Measurements from ENCODE around the gene PRR9. TPM values are rescaled to one million over a fixed set of nuclear protein-coding genes. Genes with fewer than 3 reads are reported as not detected.

Gene PRR9
- total and polyA plus RNA-seq, 2 experiments from 2014 or later: not detected

GRCh38 chr1:153265457-153265856 lies 48.1 kb downstream of the PRR9 start:
- no peak for DNase-seq (ENCODE audit: low spot score)
- Mint-ChIP-seq H3K27me3 (ENCODE audit: insufficient read depth, low read depth, poor library complexity) (peaks cover 25% of the 10 kb centered on the region), H3K27ac (no peak overlapping the region), H3K9me3 (no peaks in the 10 kb centered on the region; the same call in 2 of the 3 replicates), H3K36me3 (ENCODE audit: low read depth) (no peaks in the 10 kb centered on the region; the same call in 2 of the 3 replicates), H3K4me1 (peaks cover 16% of the 10 kb centered on the region), H3K4me3 (no peak overlapping the region)
- Histone ChIP-seq H3K4me3 (no peak overlapping the region), H3K27ac (ENCODE audit: low read depth) (no peak overlapping the region), H3K4me1 (ENCODE audit: insufficient read depth) (peaks cover 12% of the 10 kb centered on the region), H3K27me3 (ENCODE audit: insufficient read depth) (peaks cover 48% of the 10 kb centered on the region), H4K20me1 (replicated peaks; ENCODE audit: insufficient read depth) (0 out of 2 replicates have a peak, but pooled peaks cover 3% of the 10 kb centered on the region), H3K4me2 (no peak overlapping the region), H3F3A (replicated peaks; ENCODE audit: low read depth) (peaks cover 9% of the 10 kb centered on the region; the same call in 1 of the 2 replicates), H3K9me2 (ENCODE audit: insufficient read depth) (no peaks in the 10 kb centered on the region), H2AFZ (no peak overlapping the region), H3K36me3 (ENCODE audit: insufficient read depth) (no peaks in the 10 kb centered on the region), H3K79me2 (replicated peaks; ENCODE audit: insufficient read depth) (no peaks in the 10 kb centered on the region)
- TF ChIP-seq EZH2phosphoT487 (IDR thresholded peaks at IDR 0.05; ENCODE audit: unreplicated experiment): no peak
- no peak for TF ChIP-seq REST (IDR thresholded peaks at IDR 0.05; ENCODE audit: unreplicated experiment)
- no peak for TF ChIP-seq JUNB (IDR thresholded peaks at IDR 0.05; ENCODE audit: unreplicated experiment)
- ATAC-seq: no peak

Other genes with a start within 250 kb of the PRR9 start
- not detected in 2 replicates for gene SPRR4, start 246.9 kb upstream of the PRR9 start, total RNA-seq (2014; rRNA removed; shearing (Covaris generic))
- not detected in 2 replicates for gene SPRR4, start 246.9 kb upstream of the PRR9 start, polyA plus RNA-seq (2016; fragmentation: Nextera tagmentation; extraction: Ambion mirVana)
- not detected in 2 replicates for gene SPRR1A, start 233.5 kb upstream of the PRR9 start, total RNA-seq (2014; rRNA removed; shearing (Covaris generic))
- not detected in 2 replicates for gene SPRR1A, start 233.5 kb upstream of the PRR9 start, polyA plus RNA-seq (2016; fragmentation: Nextera tagmentation; extraction: Ambion mirVana)
- not detected in 2 replicates for gene SPRR3, start 215.8 kb upstream of the PRR9 start, total RNA-seq (2014; rRNA removed; shearing (Covaris generic))
- not detected in 2 replicates for gene SPRR3, start 215.8 kb upstream of the PRR9 start, polyA plus RNA-seq (2016; fragmentation: Nextera tagmentation; extraction: Ambion mirVana)
- gene SPRR1B, start 186.4 kb upstream of the PRR9 start, total RNA-seq (2014; rRNA removed; shearing (Covaris generic)): not detected in 2 replicates
- gene SPRR1B, start 186.4 kb upstream of the PRR9 start, polyA plus RNA-seq (2016; fragmentation: Nextera tagmentation; extraction: Ambion mirVana): not detected in 2 replicates
- not detected in 2 replicates for gene SPRR2D, start 176.5 kb upstream of the PRR9 start, total RNA-seq (2014; rRNA removed; shearing (Covaris generic))
- not detected in 2 replicates for gene SPRR2D, start 176.5 kb upstream of the PRR9 start, polyA plus RNA-seq (2016; fragmentation: Nextera tagmentation; extraction: Ambion mirVana)
- not detected in 2 replicates for gene SPRR2A, start 160.1 kb upstream of the PRR9 start, total RNA-seq (2014; rRNA removed; shearing (Covaris generic))
- gene SPRR2A, start 160.1 kb upstream of the PRR9 start, polyA plus RNA-seq (2016; fragmentation: Nextera tagmentation; extraction: Ambion mirVana): 0.43 TPM in 1 of 2 replicates, not detected in the other
- gene SPRR2B, start 146.0 kb upstream of the PRR9 start, total RNA-seq (2014; rRNA removed; shearing (Covaris generic)): not detected in 2 replicates
- gene SPRR2B, start 146.0 kb upstream of the PRR9 start, polyA plus RNA-seq (2016; fragmentation: Nextera tagmentation; extraction: Ambion mirVana): not detected in 2 replicates
- gene SPRR2E, start 123.1 kb upstream of the PRR9 start, total RNA-seq (2014; rRNA removed; shearing (Covaris generic)): not detected in 2 replicates
- gene SPRR2E, start 123.1 kb upstream of the PRR9 start, polyA plus RNA-seq (2016; fragmentation: Nextera tagmentation; extraction: Ambion mirVana): not detected in 2 replicates
- gene SPRR2F, start 104.1 kb upstream of the PRR9 start, total RNA-seq (2014; rRNA removed; shearing (Covaris generic)): not detected in 2 replicates
- 0.44 and 0.57 TPM in 2 replicates for gene SPRR2F, start 104.1 kb upstream of the PRR9 start, polyA plus RNA-seq (2016; fragmentation: Nextera tagmentation; extraction: Ambion mirVana)
- not detected in 2 replicates for gene SPRR2G, start 66.7 kb upstream of the PRR9 start, total RNA-seq (2014; rRNA removed; shearing (Covaris generic))
- gene SPRR2G, start 66.7 kb upstream of the PRR9 start, polyA plus RNA-seq (2016; fragmentation: Nextera tagmentation; extraction: Ambion mirVana): not detected in 2 replicates
- gene LELP1, start 14.2 kb upstream of the PRR9 start, total RNA-seq (2014; rRNA removed; shearing (Covaris generic)): not detected in 2 replicates
- not detected in 2 replicates for gene LELP1, start 14.2 kb upstream of the PRR9 start, polyA plus RNA-seq (2016; fragmentation: Nextera tagmentation; extraction: Ambion mirVana)
- gene LORICRIN, start 42.1 kb downstream of the PRR9 start, total RNA-seq (2014; rRNA removed; shearing (Covaris generic)): not detected in 2 replicates
- 0.23 and 0.24 TPM in 2 replicates for gene LORICRIN, start 42.1 kb downstream of the PRR9 start, polyA plus RNA-seq (2016; fragmentation: Nextera tagmentation; extraction: Ambion mirVana)
- not detected in 2 replicates for gene PGLYRP3, start 95.4 kb downstream of the PRR9 start, total RNA-seq (2014; rRNA removed; shearing (Covaris generic))
- gene PGLYRP3, start 95.4 kb downstream of the PRR9 start, polyA plus RNA-seq (2016; fragmentation: Nextera tagmentation; extraction: Ambion mirVana): not detected in 2 replicates
- gene PGLYRP4, start 131.3 kb downstream of the PRR9 start, total RNA-seq (2014; rRNA removed; shearing (Covaris generic)): not detected in 2 replicates
- not detected in 2 replicates for gene PGLYRP4, start 131.3 kb downstream of the PRR9 start, polyA plus RNA-seq (2016; fragmentation: Nextera tagmentation; extraction: Ambion mirVana)
- gene S100A9, start 140.3 kb downstream of the PRR9 start, total RNA-seq (2014; rRNA removed; shearing (Covaris generic)): not detected in 2 replicates
- gene S100A9, start 140.3 kb downstream of the PRR9 start, polyA plus RNA-seq (2016; fragmentation: Nextera tagmentation; extraction: Ambion mirVana): not detected in 2 replicates
- not detected in 2 replicates for gene S100A12, start 158.0 kb downstream of the PRR9 start, total RNA-seq (2014; rRNA removed; shearing (Covaris generic))
- not detected in 2 replicates for gene S100A12, start 158.0 kb downstream of the PRR9 start, polyA plus RNA-seq (2016; fragmentation: Nextera tagmentation; extraction: Ambion mirVana)
- gene S100A8, start 173.5 kb downstream of the PRR9 start, total RNA-seq (2014; rRNA removed; shearing (Covaris generic)): not detected in 2 replicates
- not detected in 2 replicates for gene S100A8, start 173.5 kb downstream of the PRR9 start, polyA plus RNA-seq (2016; fragmentation: Nextera tagmentation; extraction: Ambion mirVana)
- not detected in 2 replicates for gene S100A7A, start 198.9 kb downstream of the PRR9 start, total RNA-seq (2014; rRNA removed; shearing (Covaris generic))
- gene S100A7A, start 198.9 kb downstream of the PRR9 start, polyA plus RNA-seq (2016; fragmentation: Nextera tagmentation; extraction: Ambion mirVana): not detected in 2 replicates
- gene S100A7, start 243.1 kb downstream of the PRR9 start, total RNA-seq (2014; rRNA removed; shearing (Covaris generic)): not detected in 2 replicates
- gene S100A7, start 243.1 kb downstream of the PRR9 start, polyA plus RNA-seq (2016; fragmentation: Nextera tagmentation; extraction: Ambion mirVana): not detected in 2 replicates